Thyroid gland (tissue), 4 donors: ENCODE data around the gene UBXN6.

Experiments used
- POLR2A ChIP-seq, 2 donors: fragments of 450-650 bp; IDR thresholded peaks; one replicate each; pipeline ENCODE4 v1.6.1; 2017; ENCODE audit warnings: antibody characterized with exemption in 2 of 2, mild to moderate bottlenecking in 2 of 2, moderate library complexity in 1 of 2
- TF ChIP-seq, protein P1 (sequence below), 6 experiments: fragments of 200-600 bp in 3 of 6; fragments of 450-650 bp in 3 of 6; sonication (generic) in 3 of 6; IDR thresholded peaks; one replicate each; pipeline ENCODE4 v1.5.1; 2016 to 2019; ENCODE audit warnings: antibody characterized with exemption in 6 of 6, mild to moderate bottlenecking in 2 of 6, inconsistent platforms in 1 of 6, moderate library complexity in 1 of 6

DNA sequence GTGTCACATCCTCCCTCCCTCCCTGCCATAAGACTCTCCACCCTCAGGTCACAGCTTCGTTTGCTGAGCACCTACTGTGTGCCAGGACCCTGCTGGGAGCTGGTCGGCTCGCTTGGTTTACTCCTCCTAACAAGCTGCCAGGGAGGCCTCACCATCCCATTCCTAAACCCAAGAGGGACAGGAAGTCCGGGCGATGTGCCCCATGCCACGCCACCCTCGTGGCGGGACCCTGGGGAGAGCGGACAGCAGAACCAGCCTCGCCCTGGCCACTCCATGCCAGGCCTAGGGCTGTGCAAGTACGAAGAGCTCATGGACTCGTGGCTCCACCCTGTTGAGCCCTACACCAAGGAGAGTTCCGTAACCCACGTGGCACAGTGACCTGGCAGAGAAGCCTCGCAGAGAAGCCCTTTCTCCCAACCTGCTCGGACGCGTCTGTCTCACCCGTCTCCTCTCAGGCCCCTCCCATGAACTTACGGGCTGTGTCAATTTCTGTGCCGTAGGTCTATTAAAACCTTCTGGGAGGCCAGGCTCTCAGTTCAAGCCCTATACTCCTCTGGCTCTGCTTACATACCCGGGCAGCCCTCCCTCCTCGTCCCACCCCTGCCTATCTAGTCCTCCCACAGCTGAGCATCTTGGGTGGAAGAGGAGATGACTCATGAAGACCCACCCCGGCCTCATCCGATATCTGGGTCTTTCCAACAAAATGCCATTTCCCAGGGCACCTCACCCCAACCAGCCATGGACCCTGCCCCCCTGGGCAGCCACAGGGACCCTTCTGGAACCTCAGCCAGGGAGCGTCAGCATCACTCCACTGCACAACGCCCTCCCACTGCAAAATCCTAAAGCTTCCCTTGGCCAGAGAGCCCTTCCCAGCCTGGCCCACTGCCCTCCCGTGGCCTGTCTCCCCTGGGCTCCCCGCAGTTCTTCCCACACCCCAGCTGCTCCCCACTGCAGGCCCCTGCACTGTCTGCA is 2.6 kb downstream of the UBXN6 start:
- TF ChIP-seq, protein P1, sequence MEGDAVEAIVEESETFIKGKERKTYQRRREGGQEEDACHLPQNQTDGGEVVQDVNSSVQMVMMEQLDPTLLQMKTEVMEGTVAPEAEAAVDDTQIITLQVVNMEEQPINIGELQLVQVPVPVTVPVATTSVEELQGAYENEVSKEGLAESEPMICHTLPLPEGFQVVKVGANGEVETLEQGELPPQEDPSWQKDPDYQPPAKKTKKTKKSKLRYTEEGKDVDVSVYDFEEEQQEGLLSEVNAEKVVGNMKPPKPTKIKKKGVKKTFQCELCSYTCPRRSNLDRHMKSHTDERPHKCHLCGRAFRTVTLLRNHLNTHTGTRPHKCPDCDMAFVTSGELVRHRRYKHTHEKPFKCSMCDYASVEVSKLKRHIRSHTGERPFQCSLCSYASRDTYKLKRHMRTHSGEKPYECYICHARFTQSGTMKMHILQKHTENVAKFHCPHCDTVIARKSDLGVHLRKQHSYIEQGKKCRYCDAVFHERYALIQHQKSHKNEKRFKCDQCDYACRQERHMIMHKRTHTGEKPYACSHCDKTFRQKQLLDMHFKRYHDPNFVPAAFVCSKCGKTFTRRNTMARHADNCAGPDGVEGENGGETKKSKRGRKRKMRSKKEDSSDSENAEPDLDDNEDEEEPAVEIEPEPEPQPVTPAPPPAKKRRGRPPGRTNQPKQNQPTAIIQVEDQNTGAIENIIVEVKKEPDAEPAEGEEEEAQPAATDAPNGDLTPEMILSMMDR (IDR thresholded peaks at IDR 0.05) = no peak
- TF ChIP-seq POLR2A (IDR thresholded peaks at IDR 0.05) = no peak
